Sigmoid colon (tissue), 4 donors: ENCODE data around the gene PRKAR2B.

Experiments
- EP300 ChIP-seq, 4 donors: sonication (generic); formaldehyde crosslinking; IDR thresholded peaks; one replicate each; pipeline ENCODE4 v1.6.1; 2017; ENCODE audit warnings: antibody characterized with exemption in 4 of 4
- POLR2A ChIP-seq, 2 donors: fragments of 450-650 bp; IDR thresholded peaks; one replicate each; pipeline ENCODE4 v1.6.1; 2016; ENCODE audit warnings: antibody characterized with exemption in 2 of 2, mild to moderate bottlenecking in 2 of 2, moderate library complexity in 2 of 2
- POLR2AphosphoS5 ChIP-seq, 4 donors: sonication (generic); formaldehyde crosslinking; IDR thresholded peaks; one replicate each; pipeline ENCODE4 v1.6.1; 2017; ENCODE audit warnings: antibody characterized with exemption in 4 of 4
- TF ChIP-seq, protein P1 (sequence below), 4 experiments: fragments of 450-650 bp in 3 of 4; fragments of 200-600 bp in 1 of 4; IDR thresholded peaks; one replicate each; pipeline ENCODE4 v1.5.1; 2016 to 2019; ENCODE audit warnings: antibody characterized with exemption in 4 of 4, mild to moderate bottlenecking in 3 of 4, moderate library complexity in 2 of 4

- TF ChIP-seq, protein P1, sequence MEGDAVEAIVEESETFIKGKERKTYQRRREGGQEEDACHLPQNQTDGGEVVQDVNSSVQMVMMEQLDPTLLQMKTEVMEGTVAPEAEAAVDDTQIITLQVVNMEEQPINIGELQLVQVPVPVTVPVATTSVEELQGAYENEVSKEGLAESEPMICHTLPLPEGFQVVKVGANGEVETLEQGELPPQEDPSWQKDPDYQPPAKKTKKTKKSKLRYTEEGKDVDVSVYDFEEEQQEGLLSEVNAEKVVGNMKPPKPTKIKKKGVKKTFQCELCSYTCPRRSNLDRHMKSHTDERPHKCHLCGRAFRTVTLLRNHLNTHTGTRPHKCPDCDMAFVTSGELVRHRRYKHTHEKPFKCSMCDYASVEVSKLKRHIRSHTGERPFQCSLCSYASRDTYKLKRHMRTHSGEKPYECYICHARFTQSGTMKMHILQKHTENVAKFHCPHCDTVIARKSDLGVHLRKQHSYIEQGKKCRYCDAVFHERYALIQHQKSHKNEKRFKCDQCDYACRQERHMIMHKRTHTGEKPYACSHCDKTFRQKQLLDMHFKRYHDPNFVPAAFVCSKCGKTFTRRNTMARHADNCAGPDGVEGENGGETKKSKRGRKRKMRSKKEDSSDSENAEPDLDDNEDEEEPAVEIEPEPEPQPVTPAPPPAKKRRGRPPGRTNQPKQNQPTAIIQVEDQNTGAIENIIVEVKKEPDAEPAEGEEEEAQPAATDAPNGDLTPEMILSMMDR (IDR thresholded peaks at IDR 0.05) = no peak
- no peak for TF ChIP-seq POLR2A (IDR thresholded peaks at IDR 0.05)
- TF ChIP-seq EP300 (IDR thresholded peaks at IDR 0.05) = no peak
- TF ChIP-seq POLR2AphosphoS5 (IDR thresholded peaks at IDR 0.05) = no peak
Measured at GRCh38 chr7:107113866-107114265, 69.4 kb downstream of the PRKAR2B start.
